Immature natural killer cell (primary cell): ENCODE data around the gene TNC. TPM values are rescaled to one million over a fixed set of nuclear protein-coding genes. Genes with fewer than 3 reads are reported as not detected.
"Not testable (repeated sequence)": the region's sequence is repeated elsewhere in the genome, so short reads cannot be mapped to it uniquely, and the experiment has no call there.

ENCODE experiments used
- DNase-seq, 3 donors: peaks; one replicate each; pipeline ENCODE4 v3.0.0; 2022; ENCODE audit warnings: mixed read lengths in 1 of 3
- H3K27ac Mint-ChIP-seq, 6 donors: one replicate each; pipeline ENCODE4 v1.8.0; 2020; ENCODE audit warnings: mixed read lengths in 6 of 6, mild to moderate bottlenecking in 5 of 6, inconsistent platforms in 4 of 6, moderate library complexity in 3 of 6
- H3K27me3 Mint-ChIP-seq, 3 donors: one replicate each; pipeline ENCODE4 v1.8.0; 2020 to 2021; ENCODE audit warnings: low read depth in 3 of 3, mild to moderate bottlenecking in 3 of 3, mixed read lengths in 3 of 3, moderate library complexity in 3 of 3, inconsistent platforms in 1 of 3
- H3K36me3 Mint-ChIP-seq, 3 donors: one replicate each; pipeline ENCODE4 v1.8.0; 2020; ENCODE audit warnings: mixed read lengths in 3 of 3, inconsistent platforms in 2 of 3, mild to moderate bottlenecking in 2 of 3
- H3K4me1 Mint-ChIP-seq, 2 donors: one replicate each; pipeline ENCODE4 v1.8.0; 2020; ENCODE audit warnings: inconsistent platforms in 2 of 2, mild to moderate bottlenecking in 2 of 2, mixed read lengths in 2 of 2, moderate library complexity in 1 of 2
- H3K4me3 Mint-ChIP-seq, 5 donors: one replicate each; pipeline ENCODE4 v1.8.0; 2020; ENCODE audit warnings: mild to moderate bottlenecking in 5 of 5, mixed read lengths in 5 of 5, inconsistent platforms in 3 of 5, moderate library complexity in 3 of 5
- H3K9me3 Mint-ChIP-seq, 6 donors: one replicate each; pipeline ENCODE4 v1.8.0; 2020; ENCODE audit warnings: mild to moderate bottlenecking in 6 of 6, mixed read lengths in 6 of 6, inconsistent platforms in 4 of 6, moderate library complexity in 3 of 6
- polyA plus RNA-seq, 3 donors: library from polyadenylated mRNA; unstranded; fragments of 300-500 nt; fragmentation: Illumina TruSeq; gene quantifications; one replicate each; pipeline ENCODE4 v1.2.3, GENCODE V29; 2021

Gene TNC
- polyA plus RNA-seq, 3 donors from 2014 or later: not detected

DNA sequence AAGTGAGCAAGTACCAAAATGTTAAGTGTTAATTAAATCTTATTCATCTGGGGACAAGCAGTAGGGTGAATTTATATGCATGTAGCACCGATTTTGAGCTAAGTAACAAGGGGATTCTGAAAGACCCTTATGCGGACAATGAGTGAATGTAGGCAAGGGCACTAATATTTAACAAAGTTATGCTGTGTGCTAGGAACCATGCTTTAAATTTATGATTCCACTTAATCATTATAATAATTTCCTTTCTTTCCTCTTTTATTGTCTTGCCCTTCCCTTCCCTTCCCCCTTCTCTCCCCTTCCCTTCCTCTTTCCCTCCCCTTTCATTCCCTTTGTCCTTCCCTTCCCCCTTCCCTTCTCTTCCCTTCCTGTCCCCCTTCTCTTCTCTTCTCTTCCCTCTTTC lies 25.7 kb upstream of the TNC start:
- Mint-ChIP-seq H3K27ac (no peak overlapping the region), H3K9me3 (no peaks in the 10 kb centered on the region), H3K36me3 (no peaks in the 10 kb centered on the region), H3K4me3 (no peak overlapping the region), H3K27me3 (peaks cover 2 to 8% (median 2%) of the 10 kb centered on the region in 3 donors), H3K4me1 (no peaks in the 10 kb centered on the region)
- no peak for DNase-seq

DNA sequence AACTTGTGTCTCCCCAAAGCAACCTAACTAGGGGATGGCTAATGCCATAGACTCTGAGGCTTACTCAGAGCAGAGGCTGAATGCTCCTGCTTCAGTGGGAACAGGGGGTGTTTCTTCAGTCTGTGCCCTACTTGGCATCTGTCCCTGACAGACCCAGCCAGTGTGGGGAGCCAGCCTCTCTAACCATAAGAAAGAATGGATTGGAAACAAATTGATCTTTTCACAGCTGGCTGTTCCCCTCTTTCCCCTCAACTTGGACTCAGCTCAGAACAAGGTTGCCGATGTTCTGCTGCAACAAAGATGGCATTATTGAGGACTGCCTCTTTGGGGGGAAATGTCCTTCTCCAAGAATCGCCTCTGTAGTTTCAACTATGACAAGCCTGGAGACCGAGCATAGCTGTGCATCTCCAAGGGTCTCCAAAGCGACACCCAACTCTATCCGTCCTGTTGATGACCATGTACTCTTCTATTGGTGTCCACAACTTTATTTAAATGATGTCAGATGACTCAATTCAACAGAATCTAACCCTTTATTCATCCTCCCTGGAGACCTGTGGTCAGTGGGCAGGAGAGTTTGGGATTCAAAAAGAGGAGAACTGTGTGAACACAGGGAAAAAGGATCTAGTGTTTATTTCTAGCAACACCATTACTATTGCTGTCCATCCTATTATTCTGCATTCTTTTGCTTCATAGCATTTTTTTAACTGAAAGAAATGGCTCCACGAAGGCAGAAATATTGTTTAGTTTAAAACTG lies 24.7 kb upstream of the TNC start:
- no peaks in the 10 kb centered on the region for H3K9me3 Mint-ChIP-seq
- H3K27ac Mint-ChIP-seq: no peak overlapping the region
- H3K36me3 Mint-ChIP-seq: no peaks in the 10 kb centered on the region
- DNase-seq: no peak
- H3K4me3 Mint-ChIP-seq: no peak overlapping the region
- peaks cover 2 to 8% (median 2%) of the 10 kb centered on the region in 3 donors for H3K27me3 Mint-ChIP-seq
- H3K4me1 Mint-ChIP-seq: no peaks in the 10 kb centered on the region

DNA sequence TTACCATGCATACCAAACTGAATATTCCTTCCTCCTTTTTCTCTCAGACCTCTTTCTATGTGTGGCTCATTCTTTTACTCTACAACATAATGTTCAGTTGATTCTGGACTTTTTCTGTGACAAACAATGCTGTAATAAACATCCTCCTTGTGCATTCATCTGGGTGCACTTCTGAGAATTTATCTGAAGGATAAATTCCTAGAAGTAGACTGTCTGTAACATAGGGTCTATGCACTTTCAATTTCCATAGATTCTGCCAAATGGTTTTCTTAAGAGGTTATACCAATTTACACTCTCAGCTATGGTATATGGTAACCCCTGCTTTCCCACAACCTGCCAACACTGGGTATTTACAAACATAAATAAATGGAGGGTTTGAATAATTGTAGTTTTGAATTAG lies 24.1 kb upstream of the TNC start:
- Mint-ChIP-seq H3K9me3 (no peaks in the 10 kb centered on the region), H3K4me3 (no peak overlapping the region), H3K27me3 (peaks cover 2 to 8% (median 4%) of the 10 kb centered on the region in 3 donors), H3K36me3 (no peaks in the 10 kb centered on the region), H3K27ac (no peak overlapping the region), H3K4me1 (no peaks in the 10 kb centered on the region)
- DNase-seq: no peak

DNA sequence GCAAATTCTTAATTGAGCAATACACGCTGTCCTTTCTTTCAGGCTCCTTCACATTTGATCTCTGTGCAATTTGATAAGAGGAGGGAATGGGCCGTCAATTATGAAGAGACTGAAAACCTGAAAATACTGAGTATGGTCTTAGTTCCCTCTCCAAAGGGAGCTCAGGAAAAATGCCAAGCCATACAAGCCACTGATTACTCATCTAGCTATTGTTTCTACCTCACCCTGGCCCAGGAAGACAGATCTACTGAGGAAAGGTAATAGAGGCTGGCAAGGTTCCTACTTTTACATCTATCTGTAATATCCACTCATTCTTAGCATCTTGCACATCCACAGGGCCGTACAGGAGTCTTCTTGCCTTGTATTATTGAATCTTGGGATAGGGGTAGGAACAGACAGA lies 23.7 kb upstream of the TNC start:
- no peak for DNase-seq
- Mint-ChIP-seq H3K36me3 (no peaks in the 10 kb centered on the region), H3K4me3 (no peak overlapping the region), H3K9me3 (no peaks in the 10 kb centered on the region), H3K4me1 (no peaks in the 10 kb centered on the region), H3K27me3 (peaks cover 4 to 10% (median 4%) of the 10 kb centered on the region in 3 donors), H3K27ac (no peak overlapping the region)

DNA sequence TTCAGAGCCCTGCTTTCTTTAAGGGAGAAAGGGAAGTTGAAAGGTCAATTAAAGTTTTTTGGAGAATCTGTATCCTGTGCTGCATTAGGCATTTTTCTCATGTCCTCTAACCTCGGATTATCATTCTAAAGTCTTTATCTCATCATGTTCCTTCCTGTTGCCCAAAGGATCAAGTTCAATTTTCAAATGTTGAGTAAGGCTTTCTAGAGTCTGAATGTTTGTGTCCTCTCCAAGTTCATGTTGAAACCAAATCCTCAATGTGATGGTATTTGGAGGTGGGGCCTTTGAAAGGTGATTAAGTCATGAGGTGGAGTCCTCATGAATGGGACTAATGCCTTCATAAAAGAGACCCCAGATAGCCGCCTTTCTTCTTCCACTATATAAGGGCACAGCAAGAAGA lies 20.2 kb upstream of the TNC start:
- Mint-ChIP-seq H3K9me3 (no peaks in the 10 kb centered on the region), H3K4me3 (no peak overlapping the region), H3K4me1 (no peaks in the 10 kb centered on the region), H3K27me3 (peaks cover 2 to 7% (median 5%) of the 10 kb centered on the region in 3 donors), H3K27ac (no peak overlapping the region), H3K36me3 (no peaks in the 10 kb centered on the region)
- DNase-seq: no peak

DNA sequence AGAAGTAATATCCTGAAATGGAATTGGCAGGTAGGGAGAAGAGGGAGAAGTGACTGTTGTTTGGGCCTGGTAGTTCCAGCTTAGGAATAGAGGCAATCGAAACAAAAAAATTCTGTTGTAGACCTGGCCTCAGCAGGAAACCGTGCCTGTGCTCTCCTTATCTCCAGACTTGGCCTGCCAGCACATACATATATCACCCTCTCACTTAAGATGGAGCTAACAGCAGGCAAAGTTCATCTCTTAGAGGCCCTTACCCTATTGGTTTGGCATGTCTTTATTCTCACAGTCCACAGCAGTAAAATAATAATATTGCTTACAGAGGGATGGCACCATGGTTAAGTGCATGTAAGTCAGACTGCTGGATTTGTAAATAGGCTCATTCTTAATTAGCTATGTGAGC lies 19.6 kb upstream of the TNC start:
- no peak for DNase-seq
- no peak overlapping the region for H3K4me3 Mint-ChIP-seq
- peaks cover 2 to 7% (median 5%) of the 10 kb centered on the region in 3 donors for H3K27me3 Mint-ChIP-seq
- H3K27ac Mint-ChIP-seq: no peak overlapping the region
- H3K36me3 Mint-ChIP-seq: no peaks in the 10 kb centered on the region
- no peaks in the 10 kb centered on the region for H3K4me1 Mint-ChIP-seq
- no peaks in the 10 kb centered on the region for H3K9me3 Mint-ChIP-seq

DNA sequence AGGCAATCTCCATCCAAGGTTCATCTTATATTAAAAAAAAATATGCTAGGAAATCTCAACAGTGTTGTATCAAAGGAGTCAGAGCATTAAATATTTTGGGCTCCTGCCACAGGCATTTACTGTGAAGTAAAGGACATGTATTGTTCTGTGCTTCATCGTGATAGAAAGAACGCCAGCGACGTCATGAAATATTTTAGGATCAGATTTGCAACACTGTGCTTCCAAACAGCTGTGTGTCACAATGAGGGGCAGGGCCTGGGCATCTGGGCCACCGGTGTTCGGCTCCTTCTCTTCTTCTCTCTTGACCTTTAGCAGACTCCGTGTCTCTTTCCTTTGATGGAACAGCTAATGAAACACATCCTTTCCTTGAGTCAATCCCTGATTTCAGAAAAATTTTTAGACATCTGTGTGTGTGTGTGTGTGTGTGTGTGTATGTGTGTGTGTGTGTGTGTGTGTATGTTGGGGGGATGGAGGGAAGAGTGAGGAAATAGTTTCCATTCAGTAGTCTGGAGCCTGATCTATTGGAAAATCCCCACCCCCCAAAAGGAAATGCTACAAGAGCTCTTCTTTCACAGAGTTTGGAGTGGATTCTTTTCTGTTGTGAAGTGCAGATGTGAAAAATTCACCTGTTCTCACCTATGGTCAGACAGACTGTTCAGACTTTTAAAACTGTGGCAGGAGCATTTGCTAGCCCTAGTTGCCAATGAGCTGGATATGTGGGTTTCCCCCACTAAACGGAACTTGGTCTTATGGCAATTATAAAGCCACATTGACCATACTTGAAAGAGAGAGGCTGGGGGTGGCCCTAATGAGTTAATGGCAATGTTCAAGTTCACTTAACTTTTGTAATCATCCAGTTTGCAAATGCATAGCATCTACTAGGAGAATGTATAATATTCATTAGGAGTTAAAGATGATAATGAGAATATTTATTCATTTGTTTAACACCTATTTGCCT lies 18.1 kb upstream of the TNC start:
- no peak for DNase-seq
- no peak overlapping the region for H3K4me3 Mint-ChIP-seq
- no peaks in the 10 kb centered on the region for H3K4me1 Mint-ChIP-seq
- peaks cover 2 to 5% (median 4%) of the 10 kb centered on the region in 3 donors for H3K27me3 Mint-ChIP-seq
- H3K9me3 Mint-ChIP-seq: no peaks in the 10 kb centered on the region
- H3K36me3 Mint-ChIP-seq: no peaks in the 10 kb centered on the region
- no peak overlapping the region for H3K27ac Mint-ChIP-seq

DNA sequence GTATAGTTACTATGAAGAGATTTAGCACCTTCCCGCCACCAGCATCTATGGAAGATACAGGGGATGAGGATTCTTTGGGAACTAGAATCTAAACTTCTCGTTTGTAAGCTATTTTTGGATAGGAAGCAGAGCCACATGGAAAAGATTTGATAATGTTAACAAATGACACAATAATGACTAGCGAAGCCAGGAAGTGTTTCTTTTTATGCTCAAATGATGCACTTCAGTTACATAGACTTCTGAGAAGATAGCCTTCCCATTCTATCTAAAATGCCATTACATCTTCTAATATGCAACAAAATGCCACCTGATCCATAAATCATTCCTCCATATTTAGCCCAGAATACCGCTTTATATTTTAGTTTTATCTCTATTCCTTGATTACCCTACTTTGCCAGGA lies 17.0 kb upstream of the TNC start:
- H3K36me3 Mint-ChIP-seq: no peaks in the 10 kb centered on the region
- H3K27me3 Mint-ChIP-seq: peaks cover 2 to 5% (median 4%) of the 10 kb centered on the region in 3 donors
- H3K27ac Mint-ChIP-seq: no peak overlapping the region
- no peak overlapping the region for H3K4me3 Mint-ChIP-seq
- H3K4me1 Mint-ChIP-seq: no peaks in the 10 kb centered on the region
- DNase-seq: no peak
- H3K9me3 Mint-ChIP-seq: no peaks in the 10 kb centered on the region

DNA sequence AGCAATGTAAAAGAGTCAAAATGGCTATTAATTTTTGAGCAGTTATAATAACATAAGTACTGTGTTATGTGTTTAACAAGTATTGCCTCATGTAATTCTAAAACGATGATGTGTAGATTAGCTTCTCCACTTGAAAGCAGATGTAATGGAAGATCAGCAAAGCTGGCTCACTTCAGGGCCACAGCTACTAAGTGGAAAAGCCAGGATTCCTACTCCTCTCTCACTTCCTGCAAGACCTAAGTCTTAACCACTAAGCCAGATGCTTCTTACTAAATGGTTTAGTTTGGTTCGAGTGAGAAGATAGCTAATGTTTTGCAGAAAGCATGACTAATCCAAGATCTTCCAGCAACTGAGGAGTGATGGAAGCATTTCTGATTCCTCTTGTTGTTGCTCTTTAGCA lies 15.7 kb upstream of the TNC start:
- peaks cover 2 to 6% (median 5%) of the 10 kb centered on the region in 3 donors for H3K27me3 Mint-ChIP-seq
- no peak for DNase-seq
- no peaks in the 10 kb centered on the region for H3K36me3 Mint-ChIP-seq
- no peak overlapping the region for H3K27ac Mint-ChIP-seq
- no peak overlapping the region for H3K4me3 Mint-ChIP-seq
- H3K4me1 Mint-ChIP-seq: no peaks in the 10 kb centered on the region
- no peaks in the 10 kb centered on the region for H3K9me3 Mint-ChIP-seq

DNA sequence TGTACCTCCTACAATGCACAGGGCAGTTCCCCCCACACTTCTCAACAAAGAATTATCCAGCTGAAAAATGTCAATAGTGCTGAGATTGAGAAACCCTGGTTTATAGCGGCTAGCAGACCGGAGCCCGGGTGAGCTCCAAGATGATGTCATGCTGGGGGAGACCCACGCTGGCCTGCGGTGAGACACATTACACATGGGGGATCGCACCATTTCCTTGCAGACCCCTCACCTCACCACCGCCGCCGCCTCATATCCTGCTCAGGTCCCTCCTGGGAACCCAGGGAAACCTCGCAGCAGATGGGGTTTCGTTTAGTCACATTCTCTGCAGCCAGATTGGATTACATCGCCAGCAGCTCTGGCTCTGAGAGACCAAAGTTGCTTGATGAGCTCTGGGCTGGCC lies 14.7 kb upstream of the TNC start:
- H3K27ac Mint-ChIP-seq: no peak overlapping the region
- H3K9me3 Mint-ChIP-seq: no peaks in the 10 kb centered on the region
- DNase-seq: no peak
- H3K27me3 Mint-ChIP-seq: peaks cover 2 to 6% (median 5%) of the 10 kb centered on the region in 3 donors
- no peaks in the 10 kb centered on the region for H3K4me1 Mint-ChIP-seq
- no peaks in the 10 kb centered on the region for H3K36me3 Mint-ChIP-seq
- H3K4me3 Mint-ChIP-seq: no peak overlapping the region

DNA sequence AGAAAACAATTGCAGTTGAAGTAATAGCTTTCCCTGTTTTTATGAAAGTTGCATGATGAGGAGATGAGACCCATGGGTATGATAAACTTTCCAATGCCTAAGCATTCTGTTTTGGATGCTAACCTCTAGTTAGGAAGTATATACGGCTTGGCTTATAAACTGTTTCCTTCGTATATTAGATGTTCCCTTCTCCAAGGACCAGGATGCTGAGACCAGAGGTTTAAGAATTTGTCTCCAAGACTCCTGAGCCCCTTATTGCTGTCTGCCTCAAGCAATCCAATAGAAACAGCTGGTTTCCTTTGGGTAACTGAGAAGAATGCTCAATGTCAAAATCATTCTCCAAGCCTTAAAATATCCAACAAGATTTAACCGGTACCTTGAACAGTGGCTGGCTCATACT lies 12.2 kb upstream of the TNC start:
- Mint-ChIP-seq H3K27me3 (peaks cover 0 to 7% (median 1%) of the 10 kb centered on the region in 3 donors), H3K27ac (no peak overlapping the region), H3K4me1 (no peaks in the 10 kb centered on the region), H3K36me3 (no peaks in the 10 kb centered on the region), H3K9me3 (peaks cover 0 to 3% (median under 1%) of the 10 kb centered on the region in 6 donors), H3K4me3 (no peak overlapping the region)
- DNase-seq: no peak

DNA sequence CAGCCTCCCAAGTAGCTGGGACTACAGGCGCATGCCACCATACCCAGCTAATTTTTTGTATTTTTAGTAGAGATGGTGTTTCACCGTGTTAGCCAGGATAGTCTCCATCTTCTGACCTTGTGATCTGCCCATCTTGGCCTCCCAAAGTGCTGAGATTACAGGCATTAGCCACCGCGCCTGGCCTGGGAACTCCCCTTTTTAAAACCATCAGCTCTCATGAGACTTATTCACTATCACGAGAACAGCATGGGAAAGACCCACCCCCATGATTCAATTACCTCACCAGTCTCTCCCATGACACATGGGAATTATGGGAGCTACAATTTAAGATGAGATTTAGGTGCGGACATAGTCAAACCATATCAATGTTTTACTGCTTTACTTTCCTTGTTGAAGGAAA lies 10.8 kb upstream of the TNC start:
- not testable (repeated sequence) for H3K27ac Mint-ChIP-seq, H3K4me1 Mint-ChIP-seq, H3K27me3 Mint-ChIP-seq, DNase-seq, H3K9me3 Mint-ChIP-seq, H3K36me3 Mint-ChIP-seq, H3K4me3 Mint-ChIP-seq

DNA sequence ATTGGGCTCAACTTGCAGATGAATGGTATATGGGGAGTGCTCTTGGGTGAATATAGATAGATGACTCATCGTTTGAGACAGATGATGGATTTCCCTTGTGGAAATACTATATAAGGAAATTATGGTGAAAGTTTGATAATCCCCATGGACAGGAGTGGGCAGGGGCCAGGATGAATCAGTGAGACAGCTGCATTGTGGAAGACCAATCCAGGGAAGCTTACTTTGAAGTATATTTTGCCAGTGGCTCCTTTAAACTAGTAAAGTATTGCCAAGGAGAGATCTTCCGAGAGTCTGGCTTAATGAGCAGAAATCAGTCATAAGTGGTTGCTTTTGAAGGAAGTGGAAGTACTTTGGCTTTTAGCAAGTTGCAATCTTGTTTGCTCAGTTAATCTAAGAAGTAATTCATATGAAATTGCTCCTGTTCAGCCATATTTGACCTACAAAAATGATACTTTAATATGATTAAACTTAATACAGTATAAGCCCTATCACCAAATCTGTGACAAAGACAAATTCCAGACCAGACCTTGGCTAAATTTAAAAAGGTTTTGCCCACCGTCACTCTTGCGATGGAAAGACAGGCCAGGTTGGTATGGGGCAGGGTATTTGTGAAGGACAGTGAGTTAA lies 9.3 kb upstream of the TNC start:
- peaks cover 0 to 10% (median 1%) of the 10 kb centered on the region in 3 donors for H3K27me3 Mint-ChIP-seq
- peaks cover 0 to 4% (median under 1%) of the 10 kb centered on the region in 6 donors for H3K9me3 Mint-ChIP-seq
- no peak for DNase-seq
- no peaks in the 10 kb centered on the region for H3K4me1 Mint-ChIP-seq
- no peaks in the 10 kb centered on the region for H3K36me3 Mint-ChIP-seq
- H3K4me3 Mint-ChIP-seq: no peak overlapping the region
- no peak overlapping the region for H3K27ac Mint-ChIP-seq

DNA sequence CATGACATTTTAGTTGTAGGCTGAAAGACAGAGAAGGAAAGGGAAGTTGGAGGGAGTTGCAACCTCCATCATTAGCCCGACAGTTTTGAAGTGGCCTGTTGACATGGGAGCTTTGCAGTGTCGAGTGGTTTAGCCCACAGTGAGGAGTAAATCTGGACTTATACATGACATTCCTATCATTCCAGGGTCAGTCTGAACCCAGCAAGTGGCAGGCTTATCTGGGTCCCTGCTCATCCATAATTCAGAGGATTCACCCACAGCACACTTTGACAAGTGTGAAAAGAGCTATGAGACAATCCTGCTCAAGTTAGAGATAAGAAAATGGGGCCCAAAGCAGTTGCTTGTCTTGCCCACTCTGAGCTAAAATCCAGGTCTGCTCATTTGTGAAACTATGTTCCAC lies 8.4 kb upstream of the TNC start:
- DNase-seq: no peak
- Mint-ChIP-seq H3K4me3 (no peak overlapping the region), H3K27ac (no peak overlapping the region), H3K4me1 (no peaks in the 10 kb centered on the region), H3K9me3 (peaks cover 0 to 4% (median under 1%) of the 10 kb centered on the region in 6 donors), H3K27me3 (peaks cover 0 to 10% (median 4%) of the 10 kb centered on the region in 3 donors), H3K36me3 (no peaks in the 10 kb centered on the region)
